Breast epithelium (tissue), 4 donors: ENCODE data around the gene MAGEB1. TPM values are rescaled to one million over a fixed set of nuclear protein-coding genes. Genes with fewer than 3 reads are reported as not detected.

Experiments
- DNase-seq, 2 donors: peaks; one replicate each; pipeline ENCODE4 v3.0.0-alpha.2; 2019; ENCODE audit warnings: low spot score in 2 of 2
- H3K27ac ChIP-seq, 2 donors: fragments of 200-600 bp; sonication (generic) in 1 of 2; one replicate each; pipeline ENCODE4 v1.5.1; 2016 to 2019; ENCODE audit warnings: mild to moderate bottlenecking in 1 of 2
- H3K27me3 ChIP-seq, 2 donors: fragments of 200-600 bp; sonication (generic) in 1 of 2; one replicate each; pipeline versions ENCODE4 v1.5.1 to v1.6.0; 2017 to 2019; ENCODE audit warnings: control low read depth in 1 of 2, mild to moderate bottlenecking in 1 of 2
- H3K36me3 ChIP-seq: fragments of 200-600 bp; one replicate; pipeline ENCODE4 v1.5.1; 2019
- H3K4me1 ChIP-seq, 2 donors: fragments of 200-600 bp; sonication (generic); one replicate each; pipeline ENCODE4 v1.5.1; 2016 to 2019; ENCODE audit warnings: control low read depth in 1 of 2
- H3K4me3 ChIP-seq, 3 donors: fragments of 200-600 bp; sonication (generic); 1 replicate in 2 of 3; 2 replicates in 1 of 3; pipeline ENCODE4 v1.5.1; 2016 to 2019; ENCODE audit warnings: mild to moderate bottlenecking in 3 of 3, moderate library complexity in 2 of 3
- H3K9me3 ChIP-seq, 2 donors: fragments of 200-600 bp; sonication (generic) in 1 of 2; one replicate each; pipeline ENCODE4 v1.5.1; 2016 to 2019; ENCODE audit warnings: control low read depth in 1 of 2
- CTCF ChIP-seq, 3 donors: fragments of 450-650 bp; IDR thresholded peaks; one replicate each; pipeline ENCODE4 v1.5.1; 2016 to 2017; ENCODE audit warnings: antibody characterized with exemption in 3 of 3, mild to moderate bottlenecking in 3 of 3, moderate library complexity in 3 of 3
- POLR2A ChIP-seq: fragments of 450-650 bp; IDR thresholded peaks from one replicate; pipeline ENCODE4 v1.6.1; 2016; ENCODE audit warnings: antibody characterized with exemption, mild to moderate bottlenecking, moderate library complexity
- POLR2AphosphoS5 ChIP-seq, 3 donors: sonication (generic); formaldehyde crosslinking; IDR thresholded peaks; one replicate each; pipeline ENCODE4 v1.6.1; 2017; ENCODE audit warnings: antibody characterized with exemption in 3 of 3
- intact Hi-C: fragments of 100-400 bp; cut with DNase I; formaldehyde crosslinking; loops from one replicate; pipeline ENCODE4 v1.15.1; 2023; ENCODE audit warnings: low total_unique reads
- total RNA-seq, 3 donors: library from RNA; depleted of rRNA; stranded (reverse); fragments of >200 nt; gene quantifications; one replicate each; pipeline ENCODE4 v1.1.0, GENCODE V29; 2016

MAGEB1 gene
- total RNA-seq, 3 donors from 2014 or later = not detected

DNA sequence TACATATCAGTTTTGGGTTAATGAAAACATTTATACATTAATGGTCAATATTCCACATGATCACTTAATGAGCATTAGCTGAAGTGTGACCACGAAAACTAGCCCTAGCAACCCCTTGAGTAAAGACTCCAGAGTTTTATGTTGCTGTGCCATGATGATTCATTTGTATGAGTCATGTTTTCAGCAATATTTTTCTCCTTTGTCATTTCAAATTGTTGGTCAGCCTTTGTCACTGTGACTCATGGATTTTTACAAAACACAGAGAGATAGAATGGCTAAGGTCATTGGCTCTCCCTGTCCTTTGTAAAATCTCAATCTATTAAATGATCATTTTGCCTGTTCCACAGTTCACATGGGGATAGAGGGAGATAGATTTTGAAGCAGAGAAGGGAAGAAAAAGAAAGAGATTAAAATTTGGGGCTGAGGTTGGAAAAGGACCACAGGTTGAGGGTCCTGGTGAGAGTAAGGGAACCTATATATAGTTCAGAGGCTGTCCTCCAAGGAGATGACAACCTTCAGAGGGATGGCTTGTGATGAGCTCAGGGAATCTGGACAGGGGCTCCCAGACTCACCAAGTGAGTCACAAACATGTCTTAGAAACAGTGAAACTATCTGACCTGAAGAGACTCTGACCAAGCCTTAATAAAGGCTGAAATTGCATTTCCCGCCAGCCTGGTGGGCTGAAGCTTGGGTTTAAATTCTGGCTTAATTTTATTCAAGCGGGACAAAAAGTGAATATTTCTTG is 36.7 kb downstream of the MAGEB1 start:
- intact Hi-C loops = no loop called here
- H3K27ac ChIP-seq = no peak overlapping the region
- H3K27me3 ChIP-seq = peaks cover 0 to 4% of the 10 kb centered on the region in 2 donors
- no peaks in the 10 kb centered on the region for H3K9me3 ChIP-seq
- H3K4me1 ChIP-seq = no peaks in the 10 kb centered on the region
- TF ChIP-seq CTCF (IDR thresholded peaks at IDR 0.05) = no peak
- no peak for TF ChIP-seq POLR2A
- TF ChIP-seq POLR2AphosphoS5 (IDR thresholded peaks at IDR 0.05) = no peak
- H3K4me3 ChIP-seq = no peak overlapping the region
- H3K36me3 ChIP-seq = no peaks in the 10 kb centered on the region
- no peak for DNase-seq

- TF ChIP-seq CTCF (IDR thresholded peaks at IDR 0.05) (no peak), POLR2AphosphoS5 (IDR thresholded peaks at IDR 0.05) (no peak), POLR2A (no peak)
- DNase-seq = no peak
- Histone ChIP-seq H3K4me3 (no peak overlapping the region), H3K36me3 (no peaks in the 10 kb centered on the region), H3K9me3 (no peaks in the 10 kb centered on the region), H3K27ac (no peak overlapping the region), H3K4me1 (no peaks in the 10 kb centered on the region), H3K27me3 (peaks cover 0 to 8% of the 10 kb centered on the region in 2 donors)
- intact Hi-C loops = no loop called here
These were observed 49.7 kb downstream of the MAGEB1 start for GRCh38 chrX:30296408-30297254.

- no peaks in the 10 kb centered on the region for H3K4me1 ChIP-seq
- intact Hi-C loops = no loop called here
- H3K27ac ChIP-seq = no peak overlapping the region
- no peaks in the 10 kb centered on the region for H3K36me3 ChIP-seq
- peaks cover 0 to 18% of the 10 kb centered on the region in 2 donors for H3K27me3 ChIP-seq
- H3K9me3 ChIP-seq = no peaks in the 10 kb centered on the region
- H3K4me3 ChIP-seq = no peak overlapping the region
- DNase-seq = no peak
- no peak for TF ChIP-seq CTCF (IDR thresholded peaks at IDR 0.05)
These were observed 54.3 kb downstream of the MAGEB1 start for GRCh38 chrX:30301208-30301607.

Other genes with a start within 250 kb of the MAGEB1 start
- not detected for gene MAGEB2, start 31.6 kb upstream of the MAGEB1 start, total RNA-seq
- not detected for gene MAGEB3, start 16.5 kb upstream of the MAGEB1 start, total RNA-seq
- under 1 TPM in 1 of 3 donors, not detected in 2; 0.15 TPM for gene MAGEB4, start 5.1 kb upstream of the MAGEB1 start, total RNA-seq
- not detected for gene NR0B1, start 62.2 kb downstream of the MAGEB1 start, total RNA-seq